CD4-positive, alpha-beta T cell treated with Interleukin-12 subunit alpha and Interleukin-12 subunit beta, for 1 hour (primary cell): ENCODE measurements around the gene DDI2.

ENCODE experiments used
- DNase-seq: peaks from one replicate; pipeline ENCODE4 v3.0.0-alpha.2; 2020

The DDI2 gene

GRCh38 chr1:15605398-15606383 is 11.6 kb upstream of the DDI2 start:
- no peak for DNase-seq

GRCh38 chr1:15609631-15610030 is 7.6 kb upstream of the DDI2 start:
- DNase-seq = no peak

- DNase-seq = no peak
These were observed 7.1 kb upstream of the DDI2 start for GRCh38 chr1:15610167-15610566.

- no peak for DNase-seq
These were observed 685 bp upstream of the DDI2 start for GRCh38 chr1:15616373-15617172.

GRCh38 chr1:15618077-15618654 is 908 bp downstream of the DDI2 start:
- peak; percentile 26 for DNase-seq

- no peak for DNase-seq
These were observed 1.6 kb downstream of the DDI2 start for GRCh38 chr1:15618655-15619525.

- peak; percentile 50 for DNase-seq
These were observed 2.9 kb downstream of the DDI2 start for GRCh38 chr1:15620155-15620545.

- DNase-seq = no peak
These were observed 3.8 kb downstream of the DDI2 start for GRCh38 chr1:15620902-15621682.

- no peak for DNase-seq
These were observed 4.7 kb downstream of the DDI2 start for GRCh38 chr1:15621975-15622374.

GRCh38 chr1:15622712-15623373 is 5.6 kb downstream of the DDI2 start:
- no peak for DNase-seq

- no peak for DNase-seq
These were observed 6.2 kb downstream of the DDI2 start for GRCh38 chr1:15623435-15623834.

- DNase-seq = no peak
These were observed 7.0 kb downstream of the DDI2 start for GRCh38 chr1:15624133-15624714.

GRCh38 chr1:15625056-15625917 is 8.0 kb downstream of the DDI2 start:
- no peak for DNase-seq

- no peak for DNase-seq
These were observed 9.2 kb downstream of the DDI2 start for GRCh38 chr1:15626269-15626950.

GRCh38 chr1:15627343-15627988 is 10.2 kb downstream of the DDI2 start:
- DNase-seq = no peak

GRCh38 chr1:15628003-15628402 is 10.7 kb downstream of the DDI2 start:
- DNase-seq = no peak

- DNase-seq = no peak
These were observed 16.6 kb downstream of the DDI2 start for GRCh38 chr1:15633756-15634420.

GRCh38 chr1:15636436-15636835 is 19.2 kb downstream of the DDI2 start:
- no peak for DNase-seq
